ENCODE data around the gene UTS2.

Gene UTS2

GRCh38 chr1:7862211-7863060, 9.6 kb upstream of the UTS2 start:
- DNase-seq = no peak

- DNase-seq = no peak
Observed at GRCh38 chr1:7861452-7861851, 8.6 kb upstream of the UTS2 start.

DNA sequence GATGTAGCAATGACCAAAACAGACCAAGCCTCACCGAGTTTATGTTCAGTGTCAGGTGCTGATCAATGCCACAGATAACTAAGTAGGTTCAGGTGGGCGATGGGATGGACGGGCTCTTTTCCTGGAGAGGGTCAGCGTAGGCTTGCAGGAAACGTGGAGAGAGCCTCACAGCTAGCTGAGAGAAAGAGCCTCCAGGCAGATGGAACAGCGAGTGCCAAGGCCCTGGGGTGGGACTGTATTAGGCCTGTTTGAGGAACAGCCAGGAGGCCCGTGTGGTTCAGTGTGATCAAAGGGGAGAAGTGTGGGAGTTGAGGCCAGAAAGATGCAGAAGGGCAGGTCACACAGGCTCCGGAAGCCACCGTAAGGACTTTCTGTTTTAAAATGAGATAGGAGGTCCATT, 7.3 kb upstream of the UTS2 start:
- DNase-seq = no peak

- DNase-seq = no peak
Observed at GRCh38 chr1:7859406-7859805, 6.5 kb upstream of the UTS2 start.

- no peak for DNase-seq
Observed at GRCh38 chr1:7857985-7858384, 5.1 kb upstream of the UTS2 start.

DNA sequence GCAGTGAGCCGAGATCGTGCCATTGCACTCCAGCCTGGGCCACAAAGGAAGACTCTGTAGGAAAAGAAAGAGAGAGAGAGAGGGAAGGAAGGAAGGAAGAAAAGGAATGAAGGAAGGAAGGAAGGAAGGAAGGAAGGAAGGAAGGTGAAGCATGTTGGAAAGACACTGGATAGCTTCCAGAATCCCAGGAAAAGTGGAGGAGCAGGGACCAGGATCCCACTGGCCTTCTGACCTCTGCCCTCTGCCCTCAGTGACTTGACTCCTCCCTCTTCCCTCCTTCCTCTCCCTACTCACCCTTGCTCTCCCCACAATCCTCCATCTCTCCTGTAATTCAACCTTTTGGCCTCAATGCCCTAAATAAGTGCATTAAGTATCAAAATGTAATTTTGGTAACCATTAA, 4.1 kb upstream of the UTS2 start:
- no peak for DNase-seq

DNA sequence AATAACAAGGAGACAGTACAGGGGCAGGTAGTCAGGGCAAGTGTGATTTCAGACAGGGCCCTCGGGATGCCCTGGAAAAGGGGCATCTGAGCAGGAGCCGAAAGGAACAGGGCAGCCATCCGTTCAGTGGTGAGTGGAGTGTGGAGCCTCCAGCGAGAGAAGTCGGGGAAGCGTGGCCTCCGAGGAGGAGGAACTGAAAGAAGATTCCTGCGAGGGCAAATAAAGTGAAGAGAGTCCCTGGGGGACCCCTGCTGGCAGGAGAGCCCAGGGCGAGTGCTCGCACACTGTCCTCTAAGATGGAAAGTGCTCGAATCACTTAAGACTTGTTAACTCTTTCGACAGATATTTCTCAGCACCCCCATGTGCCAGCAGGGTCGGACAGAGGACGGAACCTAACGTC, 3.5 kb upstream of the UTS2 start:
- DNase-seq = peak; percentile 4

DNA sequence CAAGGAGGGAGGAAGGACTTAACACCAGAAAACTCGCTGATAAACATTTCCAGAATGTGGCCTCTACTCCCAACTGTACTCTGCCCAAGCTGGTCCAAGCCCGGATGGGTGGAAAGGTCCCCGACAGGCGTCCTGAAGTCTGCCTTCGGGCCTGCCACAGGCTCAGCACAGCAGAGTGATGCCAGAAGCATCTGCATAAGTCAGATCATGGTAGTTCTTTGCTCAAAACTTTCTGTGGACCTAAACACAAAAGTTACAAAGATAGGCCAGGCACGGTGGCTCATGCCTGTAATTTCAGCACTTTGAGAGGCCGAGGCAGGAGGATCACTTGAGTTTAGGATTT, 790 bp upstream of the UTS2 start:
- no peak for DNase-seq

DNA sequence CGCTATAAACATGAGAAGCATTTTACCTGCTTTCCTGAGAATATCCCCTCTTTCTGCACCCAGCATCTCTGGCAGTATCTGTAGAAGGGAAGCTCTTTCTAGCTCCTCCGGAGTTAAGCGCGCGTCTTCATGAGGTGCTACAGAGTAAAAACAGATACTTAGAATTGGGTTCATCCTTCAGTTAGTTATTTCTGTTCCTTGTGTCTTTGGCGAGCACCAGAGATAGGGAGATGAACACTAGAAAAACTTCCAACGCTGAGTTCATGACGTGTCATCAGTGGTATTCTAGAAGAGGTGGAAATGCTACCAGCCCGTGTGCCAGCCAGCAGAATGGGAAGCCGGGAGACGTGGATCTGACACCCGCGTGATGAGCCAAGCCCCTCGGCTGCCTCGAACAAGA, 2.1 kb downstream of the UTS2 start:
- DNase-seq = no peak

DNA sequence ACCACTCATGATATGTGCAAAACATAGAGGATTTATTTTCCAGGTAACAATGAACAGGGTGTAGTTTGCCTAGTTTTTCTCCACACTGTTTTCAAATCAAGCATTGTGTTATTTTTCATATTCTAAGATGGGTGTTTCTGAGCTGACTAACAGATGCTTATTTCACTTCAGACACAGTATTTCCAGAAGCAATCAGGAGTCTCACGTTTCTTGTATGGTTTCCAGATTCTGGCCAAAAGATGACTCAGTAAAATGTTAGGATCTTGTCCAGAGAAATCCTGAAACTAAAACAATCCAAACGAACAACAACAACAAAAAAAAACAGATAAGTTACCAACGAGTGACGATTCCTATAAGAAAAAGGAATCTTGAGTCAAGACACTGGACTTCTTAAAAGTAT, 5.3 kb downstream of the UTS2 start:
- no peak for DNase-seq

GRCh38 chr1:7846656-7847055, 6.2 kb downstream of the UTS2 start:
- no peak for DNase-seq

DNA sequence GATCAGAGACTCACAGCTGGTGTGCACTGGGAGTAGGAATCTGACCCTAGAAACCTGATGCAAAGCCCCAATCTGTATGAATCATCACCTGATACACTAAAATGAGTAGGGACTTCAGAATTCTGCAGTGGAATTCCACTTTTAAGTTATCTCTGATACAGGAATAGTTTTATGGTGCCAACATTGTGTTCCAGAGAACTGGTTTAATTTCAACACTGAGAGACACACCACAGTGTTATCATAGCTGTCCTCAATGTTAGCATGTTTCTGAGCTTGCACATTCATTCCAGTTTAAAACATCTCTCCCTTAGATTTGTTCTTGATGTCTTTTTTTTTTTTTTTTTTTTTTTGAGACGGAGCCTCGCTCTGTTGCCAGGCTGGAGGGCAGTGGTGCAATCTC, 7.1 kb downstream of the UTS2 start:
- no peak for DNase-seq

DNA sequence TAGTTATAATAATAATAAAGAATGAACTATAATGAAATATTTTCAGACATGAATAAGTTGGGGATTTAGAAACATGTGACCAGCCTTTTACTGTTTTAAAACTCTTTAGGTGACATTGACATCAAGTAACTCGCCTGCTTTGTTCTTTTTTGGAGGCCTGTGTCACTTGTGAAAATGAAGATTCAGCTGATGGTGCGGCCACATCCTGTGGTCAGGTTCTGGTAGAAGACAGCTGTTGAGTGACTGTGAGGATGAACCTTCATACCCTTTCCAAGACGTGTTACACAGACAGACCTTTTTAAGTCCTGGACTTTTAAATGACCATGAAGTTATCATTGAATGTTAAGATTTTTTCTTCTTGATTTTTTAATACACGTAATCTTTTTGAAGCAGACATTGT, 10.3 kb downstream of the UTS2 start:
- DNase-seq = no peak

GRCh38 chr1:7839526-7839925, 13.3 kb downstream of the UTS2 start:
- DNase-seq = no peak

DNA sequence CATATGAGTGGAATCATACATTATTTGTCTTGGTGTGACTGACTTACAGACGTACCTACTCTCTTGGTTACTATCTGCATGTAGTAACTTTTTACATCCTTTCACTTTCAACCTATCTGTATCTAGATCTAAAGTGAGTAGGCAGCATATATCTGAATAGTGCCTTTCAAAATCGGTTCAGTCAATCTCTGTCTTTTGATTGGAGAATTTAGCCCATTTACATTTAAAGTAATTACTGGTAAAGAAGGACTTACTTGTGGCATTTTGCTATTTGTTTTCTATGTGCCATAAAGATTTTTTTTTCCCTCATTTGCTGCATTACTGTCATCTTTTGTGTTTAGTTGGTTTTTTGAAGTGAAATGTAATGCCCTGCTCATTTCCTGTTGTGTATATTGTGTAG, 14.2 kb downstream of the UTS2 start:
- DNase-seq = no peak

DNA sequence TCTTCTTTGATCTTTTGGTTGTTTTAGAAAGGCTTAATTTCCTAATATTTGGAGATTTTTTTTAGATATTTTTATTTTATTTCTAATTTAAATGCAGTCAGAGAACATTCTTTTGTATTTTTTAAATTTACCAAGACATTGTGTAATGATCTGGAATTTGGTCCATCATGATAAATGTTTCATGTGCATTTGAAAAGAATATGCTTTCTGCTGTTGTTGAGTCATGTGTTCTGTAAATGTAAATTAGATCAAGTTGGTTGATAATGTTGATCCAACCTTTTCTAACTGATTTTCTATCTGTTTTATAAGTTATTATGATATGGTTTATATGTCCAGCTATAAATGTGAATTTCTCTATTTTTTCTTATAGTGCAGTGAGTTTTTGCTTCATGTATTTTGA, 19.8 kb downstream of the UTS2 start:
- DNase-seq = no peak

- DNase-seq = no peak
Observed at GRCh38 chr1:7831458-7831857, 21.4 kb downstream of the UTS2 start.

- DNase-seq = peak; percentile 24
Observed at GRCh38 chr1:7827126-7827955, 25.5 kb downstream of the UTS2 start.

DNA sequence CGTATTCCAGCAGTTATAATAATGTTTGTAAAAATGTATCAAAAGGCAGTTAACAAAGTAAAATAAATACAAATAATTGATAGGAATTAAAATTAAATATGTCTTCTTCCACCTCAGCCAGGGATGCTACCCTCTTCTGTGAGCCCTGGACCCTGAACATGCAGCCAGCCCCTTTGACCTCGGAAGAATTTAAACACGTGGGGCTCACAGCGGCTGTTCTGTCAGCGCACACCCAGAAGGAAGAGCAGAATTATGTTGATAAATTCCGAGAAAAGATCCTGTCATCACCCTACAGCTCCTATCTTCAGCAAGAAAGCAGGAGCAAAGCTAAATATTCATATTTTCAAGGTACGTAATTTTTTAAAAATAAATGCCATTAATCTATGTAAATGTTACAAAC, 26.5 kb downstream of the UTS2 start:
- no peak for DNase-seq

DNA sequence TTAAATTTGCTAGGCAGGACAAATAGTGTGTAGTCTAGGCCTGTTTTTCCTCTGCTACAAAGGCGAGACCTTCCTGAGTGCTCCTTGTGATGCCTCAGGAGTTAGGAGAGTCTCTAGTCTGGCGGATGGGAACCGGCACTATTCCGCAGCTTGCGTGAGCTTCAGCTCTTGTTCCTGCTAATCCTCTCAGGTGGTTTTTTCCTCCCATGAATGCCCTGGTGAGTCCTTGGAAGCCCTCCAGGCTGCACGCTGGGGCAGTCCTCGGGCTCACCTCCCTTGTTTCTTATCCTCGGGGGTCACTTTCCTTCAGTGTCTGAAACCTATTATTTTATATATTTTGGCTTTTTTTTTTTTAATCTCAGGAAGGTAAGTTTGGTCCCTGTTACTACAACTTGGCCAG, 28.2 kb downstream of the UTS2 start:
- no peak for DNase-seq

GRCh38 chr1:7821282-7821681, 31.6 kb downstream of the UTS2 start:
- no peak for DNase-seq

DNA sequence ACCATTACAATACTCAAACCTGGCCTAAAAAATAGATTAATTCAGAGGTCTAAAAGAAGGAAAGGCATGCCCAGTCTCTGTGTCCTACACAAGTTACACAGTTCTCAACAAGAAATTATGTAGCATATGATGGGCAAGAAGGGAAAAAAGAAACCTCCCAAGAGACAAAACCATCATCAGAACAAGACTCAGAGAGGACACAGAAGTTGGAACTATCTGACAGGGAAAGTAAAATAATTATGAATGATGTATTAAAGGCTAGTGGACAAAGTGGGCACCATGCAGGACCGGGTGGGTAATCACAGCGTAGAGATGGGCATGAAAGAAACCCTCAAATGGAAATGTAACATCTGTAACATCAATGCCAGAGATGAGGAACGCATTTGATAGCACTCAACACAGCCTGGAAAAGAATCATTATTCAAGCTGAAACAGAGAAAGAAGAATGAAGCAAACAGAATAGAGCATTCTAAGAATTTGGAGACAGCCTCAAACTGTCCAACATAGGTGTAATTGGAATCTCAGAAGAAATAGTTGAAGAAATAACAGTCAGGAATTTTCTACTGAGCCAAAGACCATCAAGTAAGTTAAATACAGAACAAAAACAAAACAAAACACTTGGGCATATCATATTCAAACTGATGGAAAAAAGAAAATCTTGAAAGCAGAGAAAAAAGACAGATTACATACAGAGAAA, 39.0 kb downstream of the UTS2 start:
- no peak for DNase-seq

DNA sequence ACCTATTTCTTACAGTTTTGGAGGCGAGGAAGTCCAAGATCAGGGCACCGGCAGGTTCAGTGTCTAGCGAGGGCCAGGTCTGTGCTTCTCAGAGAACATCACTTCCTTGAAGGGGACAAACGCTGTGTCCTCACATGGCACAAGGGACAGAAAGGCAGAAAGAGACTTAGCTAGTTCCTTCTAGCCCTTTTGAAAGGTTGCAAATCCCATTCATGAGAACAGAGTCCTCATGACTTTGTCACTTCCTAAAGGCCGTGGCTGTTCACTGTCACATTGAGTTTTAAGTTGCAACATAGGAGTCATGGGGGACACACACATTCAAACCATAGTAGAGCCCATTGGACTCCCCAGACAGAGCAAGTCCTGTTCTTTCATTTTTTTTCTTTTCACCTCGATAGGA, 41.4 kb downstream of the UTS2 start:
- DNase-seq = no peak

DNA sequence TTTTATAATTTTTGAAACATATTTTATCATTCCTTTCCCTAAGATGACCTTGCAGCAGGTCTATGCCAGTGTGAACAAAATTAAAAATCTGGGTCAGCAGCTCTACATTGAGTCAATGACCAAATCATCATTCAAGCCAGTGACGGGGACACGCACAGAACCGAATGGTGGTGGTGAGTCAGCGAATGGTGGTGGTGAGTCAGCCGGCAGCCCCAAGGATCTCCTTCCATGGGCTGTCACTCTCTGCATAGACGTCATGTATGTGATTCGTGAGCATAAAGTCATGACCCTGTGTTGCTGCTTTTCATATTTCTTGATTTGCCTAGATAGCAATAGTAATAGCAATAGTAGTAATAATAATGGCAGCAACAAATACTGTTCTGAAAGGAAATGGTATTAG, 42.5 kb downstream of the UTS2 start:
- DNase-seq = no peak
